GM19193 (cell line): ENCODE results near the gene RAB5IF.

ENCODE experiments used
- POLR2A ChIP-seq: IDR thresholded peaks from 4 replicates; pipeline ENCODE4 v1.6.1; 2011; ENCODE audit not compliant: insufficient read depth, insufficient read length; ENCODE audit errors: extremely low read depth

RAB5IF gene

GRCh38 chr20:36633285-36633772, 27.8 kb downstream of the RAB5IF start:
- TF ChIP-seq POLR2A, result no peak

GRCh38 chr20:36634342-36634741, 28.8 kb downstream of the RAB5IF start:
- TF ChIP-seq POLR2A, result no peak

GRCh38 chr20:36641506-36641843, 35.9 kb downstream of the RAB5IF start:
- TF ChIP-seq POLR2A, result no peak

- TF ChIP-seq POLR2A, result no peak
Observed at GRCh38 chr20:36642136-36642535, 36.6 kb downstream of the RAB5IF start.

GRCh38 chr20:36644032-36644705, 38.6 kb downstream of the RAB5IF start:
- TF ChIP-seq POLR2A, result no peak

- no peak for TF ChIP-seq POLR2A
Observed at GRCh38 chr20:36644706-36645095, 39.1 kb downstream of the RAB5IF start.

- no peak for TF ChIP-seq POLR2A
Observed at GRCh38 chr20:36645353-36645752, 39.8 kb downstream of the RAB5IF start.

GRCh38 chr20:36645998-36646397, 40.4 kb downstream of the RAB5IF start, which contains the start of gene SLA2:
SLA2 (minus strand) TSS chr20:36646196; CDS start chr20:36641335, 4,861 bp downstream.
- no peak for TF ChIP-seq POLR2A

GRCh38 chr20:36646678-36647077, 41.1 kb downstream of the RAB5IF start:
- TF ChIP-seq POLR2A, result no peak

- TF ChIP-seq POLR2A, result no peak
Observed at GRCh38 chr20:36647196-36648121, 41.9 kb downstream of the RAB5IF start.

- no peak for TF ChIP-seq POLR2A
Observed at GRCh38 chr20:36653456-36653855, 47.9 kb downstream of the RAB5IF start.

GRCh38 chr20:36654506-36654905, 48.9 kb downstream of the RAB5IF start:
- TF ChIP-seq POLR2A, result no peak

- no peak for TF ChIP-seq POLR2A
Observed at GRCh38 chr20:36655004-36655403, 49.4 kb downstream of the RAB5IF start.

- TF ChIP-seq POLR2A, result no peak
Observed at GRCh38 chr20:36656733-36657132, 51.2 kb downstream of the RAB5IF start.

- TF ChIP-seq POLR2A, result no peak
Observed at GRCh38 chr20:36658300-36658699, 52.7 kb downstream of the RAB5IF start.
